Parathyroid adenoma (tissue), 2 donors: ENCODE results near the gene MKLN1.

Source experiments
- H2AFZ ChIP-seq: fragments of 300-600 bp; sonication (generic); one replicate; pipeline ENCODE4 v1.7.0; 2017; ENCODE audit warnings: antibody characterized with exemption, mild to moderate bottlenecking
- H3K27ac ChIP-seq: fragments of 300-600 bp; sonication (generic); one replicate; pipeline ENCODE4 v1.7.0; 2017
- H3K27me3 ChIP-seq: fragments of 300-600 bp; sonication (generic); one replicate; pipeline ENCODE4 v1.7.0; 2017; ENCODE audit warnings: low read length; ENCODE audit not compliant: control insufficient read depth, insufficient read depth
- H3K36me3 ChIP-seq: fragments of 300-600 bp; sonication (generic); one replicate; pipeline ENCODE4 v1.7.0; 2017; ENCODE audit warnings: low read length; ENCODE audit not compliant: control insufficient read depth, insufficient read depth
- H3K4me1 ChIP-seq: fragments of 300-600 bp; sonication (generic); one replicate; pipeline ENCODE4 v1.7.0; 2017; ENCODE audit warnings: control low read depth
- H3K4me2 ChIP-seq: fragments of 300-600 bp; sonication (generic); one replicate; pipeline ENCODE4 v1.7.0; 2017; ENCODE audit warnings: low read length
- H3K4me3 ChIP-seq: fragments of 300-600 bp; sonication (generic); one replicate; pipeline ENCODE4 v1.7.0; 2017; ENCODE audit warnings: low read depth, low read length
- H3K79me2 ChIP-seq: fragments of 300-600 bp; sonication (generic); one replicate; pipeline ENCODE4 v1.7.0; 2017; ENCODE audit warnings: control low read depth
- H3K9ac ChIP-seq: fragments of 300-600 bp; sonication (generic); one replicate; pipeline ENCODE4 v1.7.0; 2017; ENCODE audit warnings: mild to moderate bottlenecking
- H3K9me3 ChIP-seq: fragments of 300-600 bp; sonication (generic); one replicate; pipeline ENCODE4 v1.7.0; 2017; ENCODE audit warnings: low read length; ENCODE audit not compliant: control insufficient read depth
- CTCF ChIP-seq: fragments of 300-600 bp; sonication (generic); IDR thresholded peaks from one replicate; pipeline ENCODE4 v1.7.0; 2017; ENCODE audit warnings: antibody characterized with exemption, mild to moderate bottlenecking
- donor health status: primary hyperparathyroidism.

MKLN1 gene

DNA sequence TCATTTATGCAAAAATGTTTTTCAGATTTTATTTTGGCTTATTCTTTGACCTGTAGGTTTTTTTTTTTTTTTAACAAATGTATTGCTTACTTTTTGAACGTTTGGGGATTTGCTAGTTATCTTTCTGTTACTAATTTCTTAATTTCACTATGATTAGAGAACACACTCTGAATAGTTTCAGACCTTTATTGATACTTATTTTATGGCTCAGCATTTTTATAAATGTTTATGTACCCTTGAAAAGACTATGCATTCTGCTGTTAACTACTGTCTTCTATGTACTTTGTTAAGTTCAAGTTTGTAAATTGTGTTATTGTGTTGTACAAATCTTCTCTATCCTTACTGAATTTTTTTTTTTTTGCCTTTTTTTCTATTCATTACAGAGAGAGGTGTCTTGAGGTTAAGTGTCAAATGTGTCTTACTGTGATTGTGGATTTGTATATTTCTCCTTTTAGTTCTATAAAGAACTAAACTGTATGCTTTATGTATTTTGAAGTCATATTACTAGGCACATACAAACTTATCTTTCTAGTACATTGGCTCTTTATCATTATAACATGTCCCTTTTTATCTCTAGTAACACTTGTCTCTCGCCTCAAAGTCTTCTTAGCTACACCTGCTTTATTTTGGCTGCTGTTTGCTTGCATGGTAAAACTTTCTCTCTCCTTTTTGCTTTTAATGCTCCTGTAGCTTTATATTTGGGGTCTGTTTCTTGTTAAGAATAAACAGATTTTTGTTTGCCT is 8.1 kb downstream of the MKLN1 start:
- Histone ChIP-seq H3K9me3 (no peaks in the 10 kb centered on the region), H3K4me3 (no peak overlapping the region), H3K27ac (no peak overlapping the region), H3K27me3 (no peaks in the 10 kb centered on the region), H3K79me2 (peaks cover 47% of the 10 kb centered on the region), H3K4me2 (no peak overlapping the region), H3K4me1 (no peaks in the 10 kb centered on the region), H3K36me3 (no peaks in the 10 kb centered on the region), H3K9ac (no peak overlapping the region), H2AFZ (no peak overlapping the region)
- TF ChIP-seq CTCF, result no peak

- Histone ChIP-seq H3K36me3 (no peaks in the 10 kb centered on the region), H3K4me3 (no peak overlapping the region), H2AFZ (no peak overlapping the region), H3K9me3 (no peaks in the 10 kb centered on the region), H3K4me2 (no peak overlapping the region), H3K27me3 (no peaks in the 10 kb centered on the region), H3K9ac (no peak overlapping the region), H3K4me1 (peaks cover 4% of the 10 kb centered on the region), H3K79me2 (peaks cover 55% of the 10 kb centered on the region), H3K27ac (no peak overlapping the region)
- no peak for TF ChIP-seq CTCF
Observed at GRCh38 chr7:131336956-131337355, 9.3 kb downstream of the MKLN1 start.

- H3K27ac ChIP-seq, result no peak overlapping the region
- H3K4me1 ChIP-seq, result peaks cover 8% of the 10 kb centered on the region
- no peak overlapping the region for H2AFZ ChIP-seq
- H3K9ac ChIP-seq, result no peak overlapping the region
- H3K4me3 ChIP-seq, result no peak overlapping the region
- no peaks in the 10 kb centered on the region for H3K27me3 ChIP-seq
- peaks cover 57% of the 10 kb centered on the region for H3K79me2 ChIP-seq
- TF ChIP-seq CTCF, result no peak
- H3K9me3 ChIP-seq, result no peaks in the 10 kb centered on the region
- H3K36me3 ChIP-seq, result no peaks in the 10 kb centered on the region
- H3K4me2 ChIP-seq, result no peak overlapping the region
Observed at GRCh38 chr7:131338173-131338572, 10.5 kb downstream of the MKLN1 start.

GRCh38 chr7:131338691-131339390 is 11.2 kb downstream of the MKLN1 start:
- TF ChIP-seq CTCF, result no peak
- Histone ChIP-seq H3K4me2 (no peak overlapping the region), H3K79me2 (peaks cover 52% of the 10 kb centered on the region), H3K27ac (no peak overlapping the region), H3K9me3 (no peaks in the 10 kb centered on the region), H3K36me3 (no peaks in the 10 kb centered on the region), H3K4me1 (peaks cover 8% of the 10 kb centered on the region), H3K4me3 (no peak overlapping the region), H2AFZ (no peak overlapping the region), H3K9ac (no peak overlapping the region), H3K27me3 (no peaks in the 10 kb centered on the region)
